HEK293T (cell line): ENCODE results near the gene CST6.

ENCODE experiments used
- BHLHE40 ChIP-seq: fragments of 450-650 bp; IDR thresholded peaks from 2 replicates; pipeline ENCODE4 v1.6.1; 2016; ENCODE audit warnings: mild to moderate bottlenecking, moderate library complexity, borderline replicate concordance
- ELF4 ChIP-seq: fragments of 450-650 bp; IDR thresholded peaks from 2 replicates; pipeline ENCODE4 v1.6.1; 2017; ENCODE audit warnings: antibody characterized with exemption
- FOXA1 ChIP-seq: fragments of 450-650 bp; IDR thresholded peaks from 2 replicates; pipeline ENCODE4 v1.6.1; 2016; ENCODE audit warnings: mild to moderate bottlenecking
- FOXK2 ChIP-seq: fragments of 450-650 bp; IDR thresholded peaks from 2 replicates; pipeline ENCODE4 v1.6.1; 2016; ENCODE audit warnings: mild to moderate bottlenecking
- FOXM1 ChIP-seq: fragments of 450-650 bp; IDR thresholded peaks from 2 replicates; pipeline ENCODE4 v1.6.1; 2017; ENCODE audit warnings: mild to moderate bottlenecking, borderline replicate concordance
- HDGF ChIP-seq: fragments of 450-650 bp; IDR thresholded peaks from 2 replicates; pipeline ENCODE4 v1.6.1; 2017; ENCODE audit warnings: antibody characterized with exemption, borderline replicate concordance
- L3MBTL2 ChIP-seq: fragments of 450-650 bp; conservative IDR thresholded peaks from 2 replicates; pipeline ENCODE4 v1.6.1; 2016; ENCODE audit warnings: mild to moderate bottlenecking
- LEF1 ChIP-seq: fragments of 450-650 bp; IDR thresholded peaks from 2 replicates; pipeline ENCODE4 v1.6.1; 2017; ENCODE audit warnings: mild to moderate bottlenecking, borderline replicate concordance
- NFRKB ChIP-seq: fragments of 450-650 bp; IDR thresholded peaks from 2 replicates; pipeline ENCODE4 v1.6.1; 2016; ENCODE audit warnings: mild to moderate bottlenecking, moderate library complexity
- SP1 ChIP-seq: fragments of 450-650 bp; IDR thresholded peaks from 2 replicates; pipeline ENCODE4 v1.6.1; 2017
- SUZ12 ChIP-seq: fragments of 450-650 bp; IDR thresholded peaks from 2 replicates; pipeline ENCODE4 v1.6.1; 2016; ENCODE audit warnings: mild to moderate bottlenecking
- TARDBP ChIP-seq: fragments of 450-650 bp; IDR thresholded peaks from 2 replicates; pipeline ENCODE4 v1.6.1; 2016

- TF ChIP-seq FOXM1 (no peak), NFRKB (no peak), LEF1 (no peak), BHLHE40 (no peak), L3MBTL2 (no peak), SP1 (no peak), SUZ12 (no peak), ELF4 (no peak), TARDBP (no peak), HDGF (no peak), FOXK2 (no peak), FOXA1 (no peak)
Observed at GRCh38 chr11:65988791-65989592, 22.8 kb upstream of the CST6 start.
